Activated T-cell treated with anti-CD3 and anti-CD28 coated beads for 48 hours (primary cell): ENCODE data around the gene CHRNA1.
"Not testable (repeated sequence)": the region's sequence is repeated elsewhere in the genome, so short reads cannot be mapped to it uniquely, and the experiment has no call there.

Experiments
- DNase-seq: peaks from one replicate; pipeline ENCODE4 v3.0.0-alpha.2; 2020; ENCODE audit warnings: low read depth

The CHRNA1 gene

DNA sequence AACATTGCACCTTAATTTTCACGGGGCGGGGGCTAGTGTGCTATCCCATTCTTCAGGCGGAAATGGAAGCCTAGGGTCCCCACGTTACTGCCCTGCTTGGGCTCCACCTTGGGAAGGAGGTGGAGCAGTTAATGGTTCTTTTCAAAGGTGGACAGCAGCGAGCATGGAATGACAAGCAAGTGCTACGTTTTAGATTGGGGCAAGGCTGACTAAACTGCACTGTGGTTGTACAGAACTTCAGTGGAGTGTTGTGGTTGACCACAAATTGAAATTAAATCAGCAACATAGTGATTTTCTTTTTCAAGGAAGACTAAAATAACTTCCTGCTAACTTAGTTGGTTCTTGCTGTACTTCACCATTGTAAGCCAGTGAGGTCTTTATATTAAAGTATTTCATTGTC lies 47.0 kb downstream of the CHRNA1 start:
- no peak for DNase-seq

- DNase-seq, result no peak
Observed at GRCh38 chr2:174716785-174717184, 47.5 kb downstream of the CHRNA1 start.

DNA sequence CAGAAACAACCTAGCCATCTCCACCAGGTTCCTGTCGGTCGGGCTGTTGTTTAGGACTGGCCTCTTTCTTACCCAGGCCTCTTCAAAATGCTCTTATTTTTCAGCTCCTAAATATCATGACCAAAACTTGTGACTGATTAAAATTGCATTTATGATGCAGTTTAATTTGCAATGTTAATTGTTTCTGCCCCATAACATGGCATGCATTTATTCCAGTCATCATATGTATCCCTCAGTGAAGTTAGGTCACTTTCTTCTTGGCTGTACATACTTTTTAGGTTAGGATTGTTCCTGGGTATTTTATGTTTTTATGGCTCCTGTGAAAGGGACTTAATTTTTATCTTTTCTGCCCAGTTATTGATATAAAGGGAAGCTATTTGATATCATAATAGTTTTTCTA lies 50.6 kb downstream of the CHRNA1 start:
- DNase-seq, result no peak

GRCh38 chr2:174711206-174711605 lies 53.1 kb downstream of the CHRNA1 start:
- DNase-seq, result no peak

GRCh38 chr2:174709416-174710004 lies 54.8 kb downstream of the CHRNA1 start:
- not testable (repeated sequence) for DNase-seq

DNA sequence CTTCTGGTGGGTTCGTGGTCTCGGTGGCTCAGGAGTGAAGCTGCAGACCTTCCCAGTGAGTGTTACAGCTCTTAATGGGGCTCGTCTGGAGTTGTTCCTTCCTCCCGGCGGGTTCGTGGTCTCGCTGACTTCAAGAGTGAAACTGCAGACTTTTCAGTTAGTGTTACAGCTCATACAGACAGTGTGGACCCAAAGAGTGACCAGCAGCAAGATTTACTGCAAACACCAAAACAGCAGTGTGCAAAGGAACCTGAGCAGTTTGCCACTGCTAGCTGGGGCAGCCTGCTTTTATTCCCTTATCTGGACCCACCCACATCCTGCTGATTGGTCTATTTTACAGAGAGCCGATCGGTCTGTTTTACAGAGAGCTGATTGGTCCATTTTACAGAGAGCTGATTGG lies 55.6 kb downstream of the CHRNA1 start:
- no peak for DNase-seq

GRCh38 chr2:174705321-174705720 lies 59.0 kb downstream of the CHRNA1 start:
- no peak for DNase-seq

GRCh38 chr2:174704642-174705041 lies 59.6 kb downstream of the CHRNA1 start:
- no peak for DNase-seq

DNA sequence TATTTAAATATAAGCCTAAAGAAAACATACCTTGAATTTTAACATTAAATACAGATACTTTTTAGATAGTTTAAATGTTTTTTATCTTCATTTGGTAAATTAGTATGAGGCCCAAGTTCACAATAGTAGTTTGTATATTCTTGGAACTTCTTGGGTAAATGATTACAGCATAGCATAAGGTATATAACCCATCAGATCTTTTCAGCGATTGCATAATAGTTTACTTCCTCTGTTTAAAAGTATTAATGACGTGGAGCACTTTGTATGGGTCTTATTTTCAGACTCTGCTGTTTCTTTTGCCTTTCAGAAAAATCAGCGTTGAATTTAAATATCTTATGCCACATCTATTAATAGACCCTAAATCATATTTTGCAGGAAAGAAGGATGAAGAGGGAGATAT lies 60.2 kb downstream of the CHRNA1 start:
- DNase-seq, result no peak

- no peak for DNase-seq
Observed at GRCh38 chr2:174703430-174703829, 60.8 kb downstream of the CHRNA1 start.

GRCh38 chr2:174702541-174702940 lies 61.7 kb downstream of the CHRNA1 start:
- DNase-seq, result no peak

DNA sequence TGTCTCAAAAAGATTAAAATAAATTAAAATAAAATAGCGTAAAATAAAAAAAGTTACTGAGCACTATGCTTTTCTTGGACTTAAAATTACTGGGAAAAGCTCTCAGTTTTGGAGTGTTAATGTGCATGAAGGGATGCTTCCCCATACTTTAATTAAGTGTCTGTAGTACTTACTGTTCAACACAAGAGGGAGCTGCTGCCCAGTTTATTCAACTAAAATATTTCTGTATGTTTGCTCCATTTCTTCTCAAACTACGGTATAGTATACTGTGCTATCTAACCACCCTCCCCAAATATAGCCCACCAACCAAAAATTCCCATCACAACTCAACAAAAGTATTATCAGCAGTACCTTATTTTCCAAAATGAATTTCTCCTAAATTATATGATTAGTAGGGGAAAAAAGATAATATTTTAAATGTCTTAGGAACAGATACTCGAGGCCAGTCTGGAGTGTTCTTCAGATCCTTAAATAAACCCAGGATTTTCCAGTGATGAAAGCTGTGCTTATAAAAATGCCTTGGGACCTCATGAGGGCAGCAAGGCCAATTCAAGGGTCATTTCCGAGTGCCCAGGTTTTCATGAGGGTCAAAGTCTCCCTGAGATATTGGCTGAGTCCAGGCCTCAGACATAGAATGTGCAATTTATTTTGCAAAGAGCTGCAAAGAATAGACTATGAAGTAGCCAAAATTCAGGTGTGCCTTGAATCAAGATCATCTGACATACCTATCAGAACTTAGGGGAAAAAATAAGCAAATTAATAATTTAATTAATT lies 64.1 kb downstream of the CHRNA1 start:
- no peak for DNase-seq
